Tibial nerve (tissue), 4 donors: ENCODE results near the gene FASN.

Experiments
- EP300 ChIP-seq, 2 donors: sonication (generic); formaldehyde crosslinking; IDR thresholded peaks; one replicate each; pipeline ENCODE4 v1.6.1; 2017; ENCODE audit warnings: antibody characterized with exemption in 2 of 2, mild to moderate bottlenecking in 1 of 2
- POLR2A ChIP-seq, 2 donors: fragments of 450-650 bp; IDR thresholded peaks; one replicate each; pipeline ENCODE4 v1.6.1; 2017; ENCODE audit warnings: antibody characterized with exemption in 2 of 2, mild to moderate bottlenecking in 2 of 2, moderate library complexity in 2 of 2
- TF ChIP-seq, protein P1 (sequence below), 5 experiments: fragments of 200-600 bp in 3 of 5; fragments of 450-650 bp in 2 of 5; sonication (generic) in 3 of 5; IDR thresholded peaks; one replicate each; pipeline ENCODE4 v1.5.1; 2016 to 2019; ENCODE audit warnings: antibody characterized with exemption in 5 of 5, mild to moderate bottlenecking in 3 of 5, moderate library complexity in 2 of 5

DNA sequence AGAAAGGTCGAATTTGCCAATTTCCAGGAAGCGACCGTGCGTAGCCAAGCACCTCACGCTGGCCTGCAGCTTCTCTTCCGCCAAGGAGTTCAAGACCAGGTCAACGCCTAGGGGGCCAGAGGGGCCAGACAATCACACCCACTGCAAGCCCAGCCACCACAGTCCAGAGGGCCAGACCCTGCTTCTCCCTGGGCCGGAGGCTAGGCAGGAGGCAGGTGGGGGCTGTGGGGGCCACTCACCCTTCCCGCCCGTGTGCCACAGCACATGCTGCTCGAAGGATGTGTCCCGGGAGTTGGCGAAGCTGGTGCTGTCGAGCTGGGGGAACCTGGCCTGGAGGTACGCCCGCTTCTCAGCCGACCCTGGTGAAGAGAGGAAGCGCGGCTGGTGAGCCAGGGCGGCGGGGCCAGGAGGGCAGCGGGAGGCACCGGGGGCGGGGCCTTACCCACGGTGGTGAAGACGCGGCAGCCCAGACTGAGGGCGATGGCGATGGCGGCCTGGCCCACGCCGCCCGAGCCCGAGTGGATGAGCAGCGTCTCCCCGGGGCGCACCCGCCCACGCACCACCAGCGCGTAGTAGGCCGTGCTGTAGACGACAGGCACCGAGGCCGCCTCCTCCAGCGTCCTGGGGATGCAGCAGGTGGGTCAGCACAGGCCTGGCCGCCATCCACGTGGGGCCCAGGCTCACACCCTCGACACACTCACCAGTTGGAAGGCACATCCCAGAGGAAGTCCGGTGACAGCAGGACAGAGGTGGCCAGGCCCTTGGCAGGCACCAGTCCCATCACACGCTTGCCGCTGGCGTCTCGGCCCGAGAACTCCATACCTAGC is 14.3 kb downstream of the FASN start:
- TF ChIP-seq, protein P1, sequence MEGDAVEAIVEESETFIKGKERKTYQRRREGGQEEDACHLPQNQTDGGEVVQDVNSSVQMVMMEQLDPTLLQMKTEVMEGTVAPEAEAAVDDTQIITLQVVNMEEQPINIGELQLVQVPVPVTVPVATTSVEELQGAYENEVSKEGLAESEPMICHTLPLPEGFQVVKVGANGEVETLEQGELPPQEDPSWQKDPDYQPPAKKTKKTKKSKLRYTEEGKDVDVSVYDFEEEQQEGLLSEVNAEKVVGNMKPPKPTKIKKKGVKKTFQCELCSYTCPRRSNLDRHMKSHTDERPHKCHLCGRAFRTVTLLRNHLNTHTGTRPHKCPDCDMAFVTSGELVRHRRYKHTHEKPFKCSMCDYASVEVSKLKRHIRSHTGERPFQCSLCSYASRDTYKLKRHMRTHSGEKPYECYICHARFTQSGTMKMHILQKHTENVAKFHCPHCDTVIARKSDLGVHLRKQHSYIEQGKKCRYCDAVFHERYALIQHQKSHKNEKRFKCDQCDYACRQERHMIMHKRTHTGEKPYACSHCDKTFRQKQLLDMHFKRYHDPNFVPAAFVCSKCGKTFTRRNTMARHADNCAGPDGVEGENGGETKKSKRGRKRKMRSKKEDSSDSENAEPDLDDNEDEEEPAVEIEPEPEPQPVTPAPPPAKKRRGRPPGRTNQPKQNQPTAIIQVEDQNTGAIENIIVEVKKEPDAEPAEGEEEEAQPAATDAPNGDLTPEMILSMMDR (IDR thresholded peaks at IDR 0.05) = no peak
- TF ChIP-seq EP300 (IDR thresholded peaks at IDR 0.05) (no peak), POLR2A (IDR thresholded peaks at IDR 0.05) (no peak)
